Measurements from ENCODE around the gene ATP2A3.

The ATP2A3 gene

DNA sequence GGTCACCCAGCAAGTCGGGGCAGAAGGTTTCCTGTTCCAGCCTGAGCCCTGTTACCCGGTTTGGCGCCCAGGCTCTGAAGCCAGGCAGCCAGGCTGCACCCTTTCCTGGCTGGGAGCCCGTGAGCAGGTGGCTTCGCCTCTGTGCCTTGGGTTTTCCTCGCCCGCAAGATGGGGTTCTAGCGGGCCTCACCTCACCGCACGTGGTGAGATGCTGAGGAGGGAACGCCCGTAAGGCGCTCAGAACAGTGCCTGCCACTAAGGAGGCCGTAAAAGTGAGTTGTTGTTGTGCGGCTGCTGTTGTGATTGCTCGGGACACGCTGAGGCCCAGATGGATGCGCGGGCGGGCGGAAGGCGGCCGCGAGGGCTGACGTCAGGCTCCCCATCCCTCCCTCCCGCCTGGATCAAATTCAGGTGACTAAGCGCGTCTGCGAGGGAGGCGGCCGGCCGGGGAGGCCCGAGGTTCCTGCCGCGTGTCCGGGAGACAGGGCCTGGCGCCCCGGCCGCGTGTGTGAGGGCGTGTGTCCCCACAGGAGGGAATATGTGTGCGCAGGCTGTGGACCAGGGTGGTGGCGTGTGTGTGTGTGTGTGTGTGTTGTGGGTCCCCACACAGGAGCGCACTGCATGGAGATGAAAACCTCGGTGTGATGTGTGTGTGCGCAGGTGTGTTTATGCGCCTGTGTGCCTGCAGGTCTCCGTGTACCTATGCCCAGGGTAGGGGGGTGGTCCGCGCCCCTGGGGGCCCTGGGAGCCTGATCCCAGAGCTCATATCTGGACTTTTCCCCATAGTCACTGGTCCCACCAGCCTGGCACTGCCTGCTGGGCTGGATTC, 75.7 kb downstream of the ATP2A3 start:
- no peak for DNase-seq

DNA sequence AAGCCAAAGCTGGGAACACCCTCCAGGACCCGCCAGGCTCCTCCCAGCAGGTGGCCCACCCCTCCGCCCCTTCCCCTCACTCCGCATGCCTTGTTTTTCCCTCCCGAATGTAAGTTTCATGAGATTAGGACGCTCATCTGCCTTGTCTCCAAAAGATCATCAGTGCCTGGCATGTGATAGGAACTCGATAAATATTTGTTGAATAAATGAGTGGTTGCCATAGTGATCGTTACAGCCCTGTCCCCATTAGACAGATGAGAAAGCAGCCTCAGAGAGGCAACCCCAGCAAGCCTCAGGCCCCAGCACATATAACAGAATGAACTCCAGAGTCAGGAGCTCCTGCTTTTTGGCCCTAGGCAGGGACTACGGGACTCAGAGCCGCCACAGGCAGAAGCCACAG, 76.4 kb downstream of the ATP2A3 start:
- DNase-seq: peak; percentile 20

DNA sequence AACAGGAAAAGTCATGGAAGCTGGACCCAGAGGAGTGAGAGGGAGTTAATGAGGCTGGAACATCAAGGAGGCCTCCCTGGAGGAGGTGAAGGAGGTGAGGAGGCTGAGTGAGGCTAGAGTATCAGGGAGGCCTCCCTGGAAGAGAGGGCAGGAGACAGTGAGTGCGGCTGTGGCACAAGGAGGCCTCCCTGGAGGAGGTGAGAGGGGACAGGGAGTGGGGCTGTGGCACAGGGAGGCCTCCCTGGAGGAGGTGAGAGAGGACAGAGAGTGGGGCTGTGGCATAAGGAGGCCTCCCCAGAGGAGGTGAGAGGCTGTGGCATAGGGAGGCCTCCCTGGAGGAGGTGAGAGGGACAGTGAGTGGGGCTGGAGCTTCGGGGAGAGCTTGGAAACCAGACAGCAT, 76.8 kb downstream of the ATP2A3 start:
- no peak for DNase-seq

DNA sequence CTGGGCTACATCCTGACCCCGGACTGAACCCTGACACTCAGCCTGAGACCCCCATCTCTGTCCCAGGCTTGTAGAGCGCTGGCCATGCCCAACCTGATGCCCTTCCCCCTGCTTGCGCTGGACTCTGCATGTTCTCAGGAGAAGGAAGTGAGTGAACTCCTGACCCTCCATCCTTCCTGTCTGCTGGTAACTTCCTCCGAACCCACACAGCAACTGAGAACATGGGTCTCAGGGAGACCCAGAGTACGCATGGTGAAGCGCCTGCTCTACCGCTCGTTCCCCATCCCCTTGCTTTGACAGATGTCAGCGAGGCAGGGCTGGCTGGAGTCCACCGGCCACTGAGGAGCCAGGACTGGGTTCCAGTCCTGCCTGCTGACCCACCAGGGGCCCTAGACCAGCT, 77.5 kb downstream of the ATP2A3 start:
- DNase-seq: no peak

DNA sequence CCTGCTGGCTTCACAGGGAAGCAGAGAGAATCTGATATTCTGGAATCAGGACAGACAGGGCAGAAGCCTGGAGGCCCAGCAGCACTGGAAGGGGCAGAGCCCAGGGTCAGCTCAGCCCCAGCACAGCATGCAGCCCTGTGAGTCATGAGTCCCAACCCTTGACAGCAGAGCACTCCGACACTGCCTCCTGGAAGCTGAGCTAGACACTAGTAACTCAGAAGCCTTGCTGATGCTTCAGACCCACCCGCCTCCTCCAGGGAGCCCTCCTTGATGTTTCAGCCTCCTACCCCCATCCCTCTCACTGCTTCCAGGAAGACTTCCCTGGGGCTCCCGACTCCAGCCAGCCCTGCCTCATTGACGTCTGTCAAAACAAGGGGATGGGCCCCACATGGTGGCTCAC, 78.3 kb downstream of the ATP2A3 start:
- no peak for DNase-seq

DNA sequence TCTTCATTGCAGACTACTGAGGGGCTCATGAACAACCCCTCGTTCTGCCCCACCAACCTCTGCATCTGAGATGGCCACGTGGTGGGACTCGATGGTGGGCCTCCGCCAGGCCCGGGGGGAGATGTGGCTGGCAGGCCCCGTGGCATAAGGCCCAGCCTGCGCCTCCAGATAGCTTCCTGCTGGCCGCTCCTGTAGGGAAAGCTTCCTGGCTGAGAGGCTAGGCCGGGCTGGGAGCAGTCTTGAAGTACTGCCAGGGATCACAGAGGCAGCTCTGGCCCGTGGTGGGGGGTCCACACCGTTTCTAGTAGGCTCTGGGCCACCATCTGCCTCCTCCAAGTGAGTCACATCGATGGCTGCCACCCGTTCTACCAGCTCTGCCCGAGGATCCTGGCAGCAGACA, 79.0 kb downstream of the ATP2A3 start:
- DNase-seq: no peak

DNA sequence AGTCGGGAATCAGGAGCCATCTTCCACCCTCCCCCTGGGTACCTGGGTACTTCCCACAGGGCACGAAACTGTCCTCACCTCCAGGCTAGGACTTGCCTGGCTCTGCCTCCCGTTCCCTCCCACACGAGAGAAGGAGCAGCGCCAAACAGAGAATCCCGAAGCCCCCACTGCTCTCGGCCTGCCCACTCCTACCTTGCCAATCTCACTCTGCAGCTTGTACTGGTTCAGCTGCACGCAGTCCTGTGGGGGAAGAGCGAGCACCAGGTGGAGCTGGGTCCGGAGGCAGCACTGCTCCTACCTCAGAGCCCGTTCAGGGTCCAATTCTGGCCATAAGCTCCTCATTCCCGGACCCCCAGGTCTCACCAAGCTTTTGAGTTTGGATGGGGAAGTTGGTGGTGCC, 80.0 kb downstream of the ATP2A3 start:
- DNase-seq: no peak

DNA sequence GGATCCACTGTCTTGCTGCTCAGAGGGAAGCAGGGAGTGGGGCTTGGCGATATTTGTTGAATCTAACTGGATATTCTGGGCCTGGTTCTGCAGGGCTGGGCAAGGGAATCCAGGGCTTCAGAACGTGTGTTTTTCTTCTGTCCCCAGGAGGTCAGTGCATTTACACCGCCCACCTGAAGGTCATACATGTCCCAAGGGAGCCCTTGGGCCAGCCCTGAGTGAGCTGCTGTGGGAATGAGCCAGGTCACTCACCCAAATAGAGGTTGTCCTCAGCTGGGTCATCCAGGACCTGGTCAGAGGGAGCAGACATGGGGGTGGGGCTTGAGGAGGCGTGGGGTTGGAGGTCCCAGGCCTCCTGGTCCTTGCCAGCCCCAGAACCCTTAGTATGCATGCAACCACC, 82.0 kb downstream of the ATP2A3 start:
- no peak for DNase-seq

DNA sequence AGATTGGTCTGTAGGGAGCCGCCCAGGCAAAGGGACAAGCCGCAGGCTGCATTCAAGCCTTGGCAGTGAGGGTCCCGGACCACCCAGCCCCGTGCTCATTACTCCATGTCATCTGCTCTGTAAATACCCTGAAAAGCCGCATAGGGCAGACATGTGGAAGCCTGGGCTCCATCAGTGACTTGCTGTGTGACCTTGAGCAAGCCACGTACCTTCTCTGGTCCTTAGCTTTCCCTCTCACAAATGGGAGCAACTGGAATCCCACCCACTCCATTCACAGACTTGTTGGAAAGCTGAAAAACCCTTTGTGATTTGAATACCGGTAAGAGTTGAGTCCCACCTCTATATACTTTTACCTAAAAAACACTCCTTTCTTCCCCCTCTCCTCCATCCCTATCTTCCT, 83.3 kb downstream of the ATP2A3 start:
- no peak for DNase-seq

DNA sequence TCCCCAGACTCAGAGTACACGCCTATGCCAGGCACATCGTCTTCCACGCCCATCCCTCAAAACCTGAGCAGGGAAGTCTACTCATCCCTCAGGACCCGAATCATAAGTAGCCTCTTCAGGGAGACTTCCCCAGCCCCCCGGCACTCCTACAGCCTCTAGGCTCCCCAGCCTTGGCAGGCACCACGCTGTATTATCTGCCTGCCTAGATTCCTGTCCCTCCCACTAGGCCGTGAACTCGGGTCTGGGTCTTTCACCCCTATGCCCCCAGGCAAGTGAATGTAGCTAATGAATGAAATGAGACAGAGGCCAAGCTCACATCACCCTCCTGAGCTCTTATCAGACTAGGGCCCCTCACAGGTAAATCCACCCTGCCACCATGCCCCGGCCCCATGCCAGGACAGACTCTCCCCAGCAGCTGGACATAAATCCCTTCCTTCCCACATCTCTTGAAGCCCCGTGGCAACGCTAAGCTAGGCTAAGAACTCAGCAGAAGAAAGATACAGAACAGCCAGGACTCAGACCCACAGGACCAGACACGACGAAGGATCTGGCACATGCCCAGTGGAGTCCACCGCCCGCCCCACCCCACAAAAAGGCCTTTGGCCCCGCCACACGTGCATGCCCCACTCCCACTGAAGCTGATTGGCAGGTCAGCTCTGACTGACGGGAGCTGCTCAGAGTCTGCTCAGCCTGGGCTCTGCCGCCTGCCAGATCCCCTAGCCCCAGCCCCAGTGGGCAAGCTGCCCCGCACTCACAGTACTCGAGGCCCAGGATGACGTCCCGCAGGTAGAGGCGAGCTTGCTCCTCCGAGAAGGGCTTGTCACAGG, 84.4 kb downstream of the ATP2A3 start:
- DNase-seq: no peak

DNA sequence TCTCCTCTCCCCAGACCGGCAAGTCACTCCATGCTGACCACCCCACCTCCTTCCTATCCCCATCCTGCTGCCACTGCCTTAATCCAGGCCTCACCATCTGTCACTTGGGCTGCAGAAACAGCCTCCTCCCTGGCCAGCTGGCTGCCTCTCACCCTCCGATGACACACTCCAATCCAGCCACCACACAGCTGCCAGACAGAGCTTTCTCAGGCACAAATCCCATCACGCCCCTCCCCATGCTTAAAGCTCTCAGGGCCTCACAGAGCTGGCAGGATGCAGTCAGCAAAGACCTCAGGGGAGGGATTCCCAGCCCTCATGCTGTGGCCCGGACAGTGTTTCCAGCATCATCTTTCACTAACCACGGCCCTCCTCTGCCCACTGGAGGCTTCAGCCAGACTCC, 85.1 kb downstream of the ATP2A3 start:
- no peak for DNase-seq

DNA sequence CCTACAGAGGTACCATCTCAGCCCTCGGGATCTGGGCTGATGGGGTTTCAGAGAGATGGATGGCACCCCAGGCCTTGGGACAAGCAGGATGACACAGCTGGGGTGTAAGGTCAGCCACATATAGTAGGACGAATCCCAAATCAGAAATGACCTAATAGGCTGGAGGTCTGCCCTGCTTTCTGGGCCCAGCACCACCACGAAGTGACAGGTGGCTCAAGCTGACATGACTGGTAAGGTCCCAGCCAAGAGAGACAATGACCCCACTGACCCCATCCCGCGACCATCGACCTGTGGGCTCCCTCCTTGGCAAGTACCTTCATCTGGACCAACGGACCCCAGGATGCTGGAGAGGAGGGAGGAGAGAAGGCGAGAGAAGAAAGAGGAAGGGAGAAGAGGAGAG, 87.0 kb downstream of the ATP2A3 start:
- no peak for DNase-seq

DNA sequence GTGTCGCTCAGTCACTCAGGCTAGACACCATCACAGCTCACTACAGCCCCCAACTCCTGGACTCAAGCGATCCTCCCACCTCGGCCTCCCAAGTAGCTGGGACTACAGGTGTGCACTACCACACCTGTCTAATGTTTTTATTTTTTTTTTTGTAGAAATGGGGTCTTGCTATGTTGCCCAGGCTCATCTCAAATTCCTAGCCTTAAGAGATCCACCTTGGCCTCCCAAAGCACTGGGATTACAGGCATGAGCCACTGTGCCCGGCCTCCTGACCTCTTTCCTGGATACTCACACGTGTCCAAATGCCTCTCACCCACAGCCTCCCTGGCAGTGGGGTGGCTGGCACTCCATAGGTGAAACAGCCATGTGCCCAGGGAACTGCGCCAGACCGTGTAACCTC, 88.9 kb downstream of the ATP2A3 start:
- DNase-seq: no peak
